Endodermal cell (in vitro differentiated cells): ENCODE measurements around the gene HOXA4. TPM values are rescaled to one million over a fixed set of nuclear protein-coding genes. Genes with fewer than 3 reads are reported as not detected.

Experiments
- DNase-seq: peaks from one replicate; pipeline ENCODE4 v3.0.0-alpha.2; 2017
- H3K27ac ChIP-seq: 2 replicates; pipeline ENCODE4 v1.5.1; 2013; ENCODE audit warnings: mild to moderate bottlenecking, low read depth, low read length, moderate library complexity
- H3K27me3 ChIP-seq: 2 replicates; pipeline ENCODE4 v1.6.1; 2013; ENCODE audit warnings: mild to moderate bottlenecking, low read length, moderate library complexity; ENCODE audit not compliant: insufficient read depth, control insufficient read depth, poor library complexity, severe bottlenecking
- H3K36me3 ChIP-seq: 2 replicates; pipeline ENCODE4 v1.7.0; 2013; ENCODE audit warnings: mild to moderate bottlenecking, low read length, moderate library complexity; ENCODE audit not compliant: control insufficient read depth, insufficient read depth
- H3K4me1 ChIP-seq: one replicate; pipeline ENCODE4 v1.7.0; 2013; ENCODE audit warnings: low read length; ENCODE audit not compliant: control insufficient read depth, insufficient read depth
- H3K4me3 ChIP-seq: 2 replicates; pipeline ENCODE4 v1.5.1; 2013; ENCODE audit warnings: mild to moderate bottlenecking, low read length, moderate library complexity
- H3K9ac ChIP-seq: 2 replicates; pipeline ENCODE4 v1.6.1; 2013; ENCODE audit warnings: mild to moderate bottlenecking, low read length, moderate library complexity; ENCODE audit not compliant: poor library complexity, severe bottlenecking; ENCODE audit errors: extremely low read depth
- H3K9me3 ChIP-seq: 2 replicates; pipeline ENCODE4 v1.6.1; 2013; ENCODE audit warnings: mild to moderate bottlenecking, low read length, moderate library complexity; ENCODE audit not compliant: control insufficient read depth
- H3K27ac Mint-ChIP-seq: 2 replicates; pipeline ENCODE4 v1.8.0; 2020; ENCODE audit warnings: mixed read lengths
- H3K27me3 Mint-ChIP-seq: 2 replicates; pipeline ENCODE4 v1.8.0; 2021; ENCODE audit warnings: mild to moderate bottlenecking, mixed read lengths; ENCODE audit not compliant: insufficient read depth
- H3K36me3 Mint-ChIP-seq: 2 replicates; pipeline ENCODE4 v1.8.0; 2020; ENCODE audit warnings: low read depth, mixed read lengths
- H3K4me1 Mint-ChIP-seq: 2 replicates; pipeline ENCODE4 v1.8.0; 2020; ENCODE audit warnings: mixed read lengths
- H3K4me3 Mint-ChIP-seq: 2 replicates; pipeline ENCODE4 v1.8.0; 2020; ENCODE audit warnings: mild to moderate bottlenecking, moderate library complexity, mixed read lengths
- H3K9me3 Mint-ChIP-seq: 2 replicates; pipeline ENCODE4 v1.8.0; 2020; ENCODE audit warnings: mild to moderate bottlenecking, mixed read lengths
- CTCF ChIP-seq: fragments of 200-600 bp; sonication (generic); conservative IDR thresholded peaks from 2 replicates; pipeline ENCODE4 v1.5.0; 2021; ENCODE audit warnings: antibody characterized with exemption, mild to moderate bottlenecking
- WGBS, 2 experiments: methylation state at CpG; one replicate each; pipeline versions ENCODE4 v1.1.5 to v1.1.7; 2013; ENCODE audit warnings: missing lambda C conversion rate in 2 of 2, mixed read lengths in 1 of 2; ENCODE audit not compliant: insufficient coverage in 1 of 2, insufficient read length in 1 of 2; 5-methylcytosine and 5-hydroxymethylcytosine counted together
- total RNA-seq, 2 donors: library from RNA; stranded (reverse); fragmentation: NEBNext Ultra II Directional in 1 of 2; extraction: Animal tissue kit (Norgen Biotek cat#: 25700) in 1 of 2; gene quantifications; 2 replicates in 1 of 2; 3 replicates in 1 of 2; pipeline ENCODE4 v1.2.1, GENCODE V29; 2021

The HOXA4 gene
- total RNA-seq, 2 donors from 2014 or later = not detected

- Histone ChIP-seq H3K9me3 (no peaks in the 10 kb centered on the region), H3K27ac (peak overlapping the region; percentile 96), H3K4me3 (no peak overlapping the region), H3K36me3 (no peaks in the 10 kb centered on the region), H3K4me1 (peaks cover 4% of the 10 kb centered on the region), H3K27me3 (peaks cover 100% of the 10 kb centered on the region), H3K9ac (no peak overlapping the region)
- WGBS, 2 experiments = 36 to 67% methylated on average over 2 to 8 of the region's 8 CpGs
- Mint-ChIP-seq H3K4me3 (no peak overlapping the region), H3K4me1 (peaks cover 23% of the 10 kb centered on the region), H3K27me3 (peaks cover 100% of the 10 kb centered on the region), H3K27ac (no peak overlapping the region), H3K9me3 (peaks cover 2% of the 10 kb centered on the region), H3K36me3 (no peaks in the 10 kb centered on the region)
- no peak for DNase-seq
- TF ChIP-seq CTCF = no peak
Measured at GRCh38 chr7:27099453-27100370, 30.8 kb downstream of the HOXA4 start.

GRCh38 chr7:27098578-27099451 is 31.7 kb downstream of the HOXA4 start:
- Mint-ChIP-seq H3K27me3 (peaks cover 100% of the 10 kb centered on the region), H3K36me3 (no peaks in the 10 kb centered on the region), H3K9me3 (peaks cover 2% of the 10 kb centered on the region), H3K4me3 (no peak overlapping the region), H3K4me1 (peaks cover 32% of the 10 kb centered on the region), H3K27ac (no peak overlapping the region)
- DNase-seq = peak; percentile 67
- Histone ChIP-seq H3K9ac (no peak overlapping the region), H3K27ac (peak overlapping the region; percentile 73), H3K27me3 (peaks cover 100% of the 10 kb centered on the region), H3K9me3 (no peaks in the 10 kb centered on the region), H3K36me3 (no peaks in the 10 kb centered on the region), H3K4me1 (peaks cover 4% of the 10 kb centered on the region), H3K4me3 (no peak overlapping the region)
- 2 to 3% methylated on average over 14 to 38 of the region's 38 CpGs for WGBS, 2 experiments
- no peak for TF ChIP-seq CTCF

DNA sequence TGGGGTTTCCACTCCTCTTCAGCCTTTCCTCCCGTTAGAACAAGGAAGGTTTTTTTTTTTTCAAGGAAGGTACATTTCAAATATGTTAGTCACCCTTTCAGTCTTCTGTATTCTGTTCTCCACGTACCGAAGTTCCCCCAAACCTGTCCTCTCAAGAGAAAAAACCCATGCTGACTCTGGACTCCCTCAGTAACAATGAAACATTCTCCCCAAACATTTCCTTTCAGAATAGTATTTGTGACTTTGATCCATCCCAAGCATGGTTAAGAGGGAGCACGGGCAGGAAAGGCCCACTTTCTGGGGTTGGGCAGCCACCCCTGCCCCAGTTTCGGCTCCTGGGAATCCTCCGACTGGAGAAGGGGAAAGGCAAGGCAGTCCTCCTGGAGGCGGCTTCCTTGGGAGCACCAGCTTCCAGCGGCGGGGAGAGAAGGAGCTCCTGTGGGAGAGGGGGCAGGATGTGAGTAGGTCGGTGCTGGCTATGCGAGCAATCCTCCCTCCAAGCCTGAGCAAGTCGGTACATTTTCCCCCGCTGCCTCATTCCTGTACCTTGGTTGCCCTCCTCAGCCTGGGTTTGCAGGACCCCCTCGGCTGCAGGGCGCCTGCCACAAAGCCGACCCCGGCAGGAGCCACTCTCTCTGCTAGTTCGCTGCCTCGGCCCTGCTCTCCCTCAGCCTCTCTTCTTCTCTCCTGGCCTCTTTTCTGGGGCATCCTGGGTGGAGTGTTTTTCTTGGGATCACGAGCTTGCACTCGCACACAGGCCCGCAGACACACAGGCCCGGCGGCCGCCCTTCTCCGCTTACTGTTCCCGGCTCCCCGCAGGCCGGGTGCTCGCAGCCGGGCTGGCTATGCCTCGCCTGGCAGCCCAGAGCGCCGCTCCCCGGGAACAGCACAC is 32.6 kb downstream of the HOXA4 start:
- H3K36me3 Mint-ChIP-seq = no peaks in the 10 kb centered on the region
- no peak for TF ChIP-seq CTCF
- H3K9me3 ChIP-seq = no peaks in the 10 kb centered on the region
- 1 to 4% methylated on average over 17 to 35 of the region's 35 CpGs for WGBS, 2 experiments
- peaks cover 100% of the 10 kb centered on the region for H3K27me3 ChIP-seq
- no peak overlapping the region for H3K4me3 ChIP-seq
- H3K36me3 ChIP-seq = no peaks in the 10 kb centered on the region
- peaks cover 4% of the 10 kb centered on the region for H3K4me1 ChIP-seq
- DNase-seq = peak; percentile 75
- peaks cover 31% of the 10 kb centered on the region for H3K4me1 Mint-ChIP-seq
- H3K9ac ChIP-seq = no peak overlapping the region
- peaks cover 100% of the 10 kb centered on the region for H3K27me3 Mint-ChIP-seq
- no peak overlapping the region for H3K4me3 Mint-ChIP-seq
- peaks cover 2% of the 10 kb centered on the region for H3K9me3 Mint-ChIP-seq
- H3K27ac Mint-ChIP-seq = no peak overlapping the region
- H3K27ac ChIP-seq = peak overlapping the region; percentile 85
